HepG2 (cell line): ENCODE data around the gene TMEM97. TPM values are rescaled to one million over a fixed set of nuclear protein-coding genes. Genes with fewer than 3 reads are reported as not detected.
A peak's percentile ranks its signal among the peaks of the same experiment; 100 is the strongest.

Experiments used
- CAMTA2 ChIP-seq: sonication (generic); formaldehyde crosslinking; IDR thresholded peaks from 2 replicates; pipeline ENCODE4 v1.4.0; 2020; ENCODE audit warnings: mild to moderate bottlenecking, missing genetic modification reagents, borderline replicate concordance
- CCDC6 ChIP-seq: sonication (generic); formaldehyde crosslinking; IDR thresholded peaks from 2 replicates; pipeline ENCODE4 v1.8.1; 2022; ENCODE audit warnings: mild to moderate bottlenecking, missing genetic modification reagents, moderate library complexity
- FOXP1 ChIP-seq, 2 experiments: fragments of 450-650 bp in 1 of 2; IDR thresholded peaks; 2 replicates each; pipeline ENCODE4 v1.6.1; 2017 to 2018; ENCODE audit warnings: antibody characterized with exemption in 1 of 2
- HIVEP1 ChIP-seq: sonication (generic); formaldehyde crosslinking; IDR thresholded peaks from 2 replicates; pipeline ENCODE4 v1.4.0; 2020; ENCODE audit warnings: mild to moderate bottlenecking, missing genetic modification reagents
- KMT2A ChIP-seq: sonication (generic); formaldehyde crosslinking; IDR thresholded peaks from 2 replicates; pipeline ENCODE4 v1.4.0; 2020; ENCODE audit warnings: missing genetic modification reagents
- MTA1 ChIP-seq: sonication (generic); formaldehyde crosslinking; IDR thresholded peaks from 2 replicates; pipeline ENCODE4 v1.4.0; 2020; ENCODE audit warnings: missing genetic modification reagents, mild to moderate bottlenecking, borderline replicate concordance
- PAX8 ChIP-seq: sonication (generic); formaldehyde crosslinking; IDR thresholded peaks from 2 replicates; pipeline ENCODE4 v1.8.0; 2022; ENCODE audit warnings: mild to moderate bottlenecking, missing genetic modification reagents, borderline replicate concordance
- PRMT3 ChIP-seq: sonication (generic); formaldehyde crosslinking; IDR thresholded peaks from 2 replicates; pipeline ENCODE4 v1.8.1; 2022; ENCODE audit warnings: low read depth, mild to moderate bottlenecking, moderate library complexity, missing genetic modification reagents, borderline replicate concordance
- RCOR2 ChIP-seq: IDR thresholded peaks from 2 replicates; pipeline ENCODE4 v1.6.1; 2016; ENCODE audit warnings: missing biosample characterization, missing genetic modification reagents
- RORA ChIP-seq: sonication (generic); formaldehyde crosslinking; IDR thresholded peaks from 2 replicates; pipeline ENCODE4 v1.5.0; 2020; ENCODE audit warnings: mild to moderate bottlenecking, missing genetic modification reagents, moderate library complexity
- TCF12 ChIP-seq, 2 experiments: fragments of 450-650 bp in 1 of 2; sonication (generic) in 1 of 2; formaldehyde crosslinking in 1 of 2; IDR thresholded peaks; 2 replicates each; pipeline versions ENCODE4 v1.6.1 to v1.8.0; 2017 to 2022; ENCODE audit warnings: antibody characterized with exemption in 1 of 2, mild to moderate bottlenecking in 1 of 2, missing genetic modification reagents in 1 of 2, moderate library complexity in 1 of 2
- ZNF160 ChIP-seq: sonication (generic); formaldehyde crosslinking; IDR thresholded peaks from 2 replicates; pipeline ENCODE4 v1.8.0; 2022; ENCODE audit warnings: mild to moderate bottlenecking, inconsistent platforms, missing genetic modification reagents
- ZNF234 ChIP-seq: sonication (generic); formaldehyde crosslinking; conservative IDR thresholded peaks from 2 replicates; pipeline ENCODE4 v1.5.1; 2020; ENCODE audit warnings: mild to moderate bottlenecking, missing genetic modification reagents
- ZNF235 ChIP-seq: sonication (generic); formaldehyde crosslinking; IDR thresholded peaks from 2 replicates; pipeline ENCODE4 v1.8.1; 2023; ENCODE audit warnings: mild to moderate bottlenecking, missing genetic modification reagents, borderline replicate concordance
- ZNF446 ChIP-seq: sonication (generic); formaldehyde crosslinking; IDR thresholded peaks from 2 replicates; pipeline ENCODE4 v1.5.0; 2020; ENCODE audit warnings: mild to moderate bottlenecking, missing genetic modification reagents
- ZNF558 ChIP-seq: sonication (generic); formaldehyde crosslinking; IDR thresholded peaks from 2 replicates; pipeline ENCODE4 v1.9.0; 2022; ENCODE audit warnings: mild to moderate bottlenecking, missing genetic modification reagents, borderline replicate concordance
- ZNF670 ChIP-seq: sonication (generic); formaldehyde crosslinking; IDR thresholded peaks from 2 replicates; pipeline ENCODE4 v1.8.0; 2022; ENCODE audit warnings: mild to moderate bottlenecking, missing genetic modification reagents, borderline replicate concordance
- ZNF737 ChIP-seq: sonication (generic); formaldehyde crosslinking; IDR thresholded peaks from 2 replicates; pipeline ENCODE4 v1.5.0; 2020; ENCODE audit warnings: missing genetic modification reagents, mild to moderate bottlenecking, borderline replicate concordance
- ZNF780A ChIP-seq: sonication (generic); formaldehyde crosslinking; IDR thresholded peaks from 2 replicates; pipeline ENCODE4 v1.8.0; 2022; ENCODE audit warnings: mild to moderate bottlenecking, missing genetic modification reagents, moderate library complexity
- polyA plus RNA-seq, 8 experiments: library from polyadenylated mRNA; depleted of rRNA in 3 of 8; stranded (reverse) in 7 of 8; unstranded in 1 of 8; fragments of >200 nt; fragmentation: Illumina TruSeq in 4 of 8; extraction: Trizol in 4 of 8; gene quantifications; 2 replicates each; pipeline versions ENCODE4 v1.2.1 to v1.2.3, GENCODE V29; 2011 to 2016; ENCODE audit warnings: low read depth in 4 of 8, missing spikeins in 1 of 8, mixed read lengths in 1 of 8; ENCODE audit not compliant: insufficient read depth in 1 of 8
- total RNA-seq, 5 experiments: library from RNA; depleted of rRNA; stranded (reverse); fragments of >200 nt; fragmentation: Illumina TruSeq; extraction: Trizol; gene quantifications; 2 replicates each; pipeline ENCODE4 v1.2.3, GENCODE V29; 2016; ENCODE audit warnings: low read depth in 1 of 5
- TF ChIP-seq, protein P1 (sequence below): sonication (generic); formaldehyde crosslinking; IDR thresholded peaks from 2 replicates; pipeline ENCODE4 v1.5.0; 2020; ENCODE audit warnings: mild to moderate bottlenecking, missing genetic modification reagents
- TF ChIP-seq, protein P2 (sequence below): sonication (generic); formaldehyde crosslinking; IDR thresholded peaks from 2 replicates; pipeline ENCODE4 v1.5.0; 2020; ENCODE audit warnings: missing genetic modification reagents

Gene TMEM97
- total and polyA plus RNA-seq, 2 of the 13 experiments (the other 11 are each of a cell fraction or from before 2014, with no cell fraction given): 69.6 to 137 TPM

DNA sequence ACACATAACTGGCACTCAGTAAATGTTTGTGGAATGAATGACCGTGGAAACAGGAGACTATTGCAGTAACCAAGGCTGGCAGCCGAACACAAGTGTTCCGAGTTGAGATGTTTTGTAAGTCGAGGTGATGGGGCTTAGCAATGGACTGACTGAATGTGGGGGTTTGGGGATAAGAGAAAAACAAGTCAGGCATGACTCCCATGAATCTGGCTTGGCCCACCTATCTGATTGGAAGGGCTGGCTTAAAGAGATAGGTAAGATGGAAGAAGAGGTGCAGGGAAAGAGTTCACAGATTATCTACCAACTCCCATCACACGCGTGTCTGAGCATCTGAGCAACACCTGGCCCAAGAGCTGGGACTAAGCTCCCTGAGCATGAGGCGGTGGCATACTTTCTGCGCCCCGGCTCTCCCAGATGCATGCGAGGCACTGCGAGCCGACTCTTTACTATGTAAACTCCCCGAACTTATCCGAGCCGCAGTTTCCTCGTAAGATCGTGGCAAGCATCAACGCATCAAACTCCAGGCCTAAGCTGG lies 15.7 kb downstream of the TMEM97 start (continued):
- TF ChIP-seq PRMT3 (CRISPR knock-in tag) (no peak), ZNF160 (peak; percentile 24; the same call in 1 of the 2 replicates), KMT2A (CRISPR knock-in tag) (no peak; the same call in 1 of the 2 replicates), ZNF737 (CRISPR knock-in tag) (0 out of 2 replicates have a peak, but pooled peaks have one; percentile 30), TCF12 (IDR thresholded peaks at IDR 0.05) (no peak), TCF12 (CRISPR knock-in tag; IDR thresholded peaks at IDR 0.05) (peak; percentile 38; the same call in 1 of the 2 replicates), RCOR2 (no peak), CCDC6 (CRISPR knock-in tag) (0 out of 2 replicates have a peak, but pooled peaks have one; percentile 36), FOXP1 (IDR thresholded peaks at IDR 0.05) (no peak), FOXP1 (CRISPR knock-in tag; IDR thresholded peaks at IDR 0.05) (no peak), ZNF670 (CRISPR knock-in tag) (no peak), ZNF446 (CRISPR knock-in tag) (no peak), ZNF234 (no peak), ZNF780A (CRISPR knock-in tag) (no peak), MTA1 (CRISPR knock-in tag) (no peak), ZNF235 (0 out of 2 replicates have a peak, but pooled peaks have one; percentile 14), PAX8 (CRISPR knock-in tag) (no peak), HIVEP1 (CRISPR knock-in tag) (no peak), RORA (CRISPR knock-in tag) (no peak), ZNF558 (CRISPR knock-in tag) (peak; percentile 59; the same call in 1 of the 2 replicates), CAMTA2 (0 out of 2 replicates have a peak, but pooled peaks have one; percentile 25)
- TF ChIP-seq, protein P1, sequence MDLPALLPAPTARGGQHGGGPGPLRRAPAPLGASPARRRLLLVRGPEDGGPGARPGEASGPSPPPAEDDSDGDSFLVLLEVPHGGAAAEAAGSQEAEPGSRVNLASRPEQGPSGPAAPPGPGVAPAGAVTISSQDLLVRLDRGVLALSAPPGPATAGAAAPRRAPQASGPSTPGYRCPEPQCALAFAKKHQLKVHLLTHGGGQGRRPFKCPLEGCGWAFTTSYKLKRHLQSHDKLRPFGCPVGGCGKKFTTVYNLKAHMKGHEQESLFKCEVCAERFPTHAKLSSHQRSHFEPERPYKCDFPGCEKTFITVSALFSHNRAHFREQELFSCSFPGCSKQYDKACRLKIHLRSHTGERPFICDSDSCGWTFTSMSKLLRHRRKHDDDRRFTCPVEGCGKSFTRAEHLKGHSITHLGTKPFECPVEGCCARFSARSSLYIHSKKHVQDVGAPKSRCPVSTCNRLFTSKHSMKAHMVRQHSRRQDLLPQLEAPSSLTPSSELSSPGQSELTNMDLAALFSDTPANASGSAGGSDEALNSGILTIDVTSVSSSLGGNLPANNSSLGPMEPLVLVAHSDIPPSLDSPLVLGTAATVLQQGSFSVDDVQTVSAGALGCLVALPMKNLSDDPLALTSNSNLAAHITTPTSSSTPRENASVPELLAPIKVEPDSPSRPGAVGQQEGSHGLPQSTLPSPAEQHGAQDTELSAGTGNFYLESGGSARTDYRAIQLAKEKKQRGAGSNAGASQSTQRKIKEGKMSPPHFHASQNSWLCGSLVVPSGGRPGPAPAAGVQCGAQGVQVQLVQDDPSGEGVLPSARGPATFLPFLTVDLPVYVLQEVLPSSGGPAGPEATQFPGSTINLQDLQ (CRISPR knock-in tag): 0 out of 2 replicates have a peak, but pooled peaks have one; percentile 11
- TF ChIP-seq, protein P2, sequence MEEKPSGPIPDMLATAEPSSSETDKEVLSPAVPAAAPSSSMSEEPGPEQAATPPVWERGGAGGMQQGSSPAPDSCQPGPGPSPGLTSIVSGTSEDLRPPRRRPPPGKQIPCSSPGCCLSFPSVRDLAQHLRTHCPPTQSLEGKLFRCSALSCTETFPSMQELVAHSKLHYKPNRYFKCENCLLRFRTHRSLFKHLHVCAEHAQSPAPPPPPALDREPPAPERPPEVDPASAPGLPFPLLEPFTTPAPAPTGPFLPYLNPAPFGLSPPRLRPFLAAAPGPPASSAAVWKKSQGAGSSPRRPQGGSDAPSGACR (CRISPR knock-in tag): 0 out of 2 replicates have a peak, but pooled peaks have one; percentile 46
